Glutamatergic neuron (in vitro differentiated cells): ENCODE data around the gene TBX4. TPM values are rescaled to one million over a fixed set of nuclear protein-coding genes. Genes with fewer than 3 reads are reported as not detected.

ENCODE experiments used
- DNase-seq: peaks from one replicate; pipeline ENCODE4 v3.0.0; 2022
- H3K27ac Mint-ChIP-seq: one replicate; pipeline ENCODE4 v1.8.0; 2020; ENCODE audit warnings: mild to moderate bottlenecking, mixed read lengths, inconsistent platforms; ENCODE audit not compliant: unreplicated experiment
- H3K27me3 Mint-ChIP-seq: one replicate; pipeline ENCODE4 v1.8.0; 2020; ENCODE audit warnings: mild to moderate bottlenecking, moderate library complexity, mixed read lengths, inconsistent platforms; ENCODE audit not compliant: unreplicated experiment
- H3K36me3 Mint-ChIP-seq: one replicate; pipeline ENCODE4 v1.8.0; 2020; ENCODE audit warnings: mild to moderate bottlenecking, mixed read lengths, inconsistent platforms; ENCODE audit not compliant: unreplicated experiment
- H3K4me1 Mint-ChIP-seq: one replicate; pipeline ENCODE4 v1.8.0; 2020; ENCODE audit warnings: mild to moderate bottlenecking, low read depth, mixed read lengths, inconsistent platforms; ENCODE audit not compliant: unreplicated experiment
- H3K4me3 Mint-ChIP-seq: one replicate; pipeline ENCODE4 v1.8.0; 2020; ENCODE audit warnings: mild to moderate bottlenecking, mixed read lengths, inconsistent platforms; ENCODE audit not compliant: unreplicated experiment
- H3K9me3 Mint-ChIP-seq: one replicate; pipeline ENCODE4 v1.8.0; 2020; ENCODE audit warnings: mild to moderate bottlenecking, moderate library complexity, mixed read lengths, inconsistent platforms; ENCODE audit not compliant: unreplicated experiment
- CTCF ChIP-seq: fragments of 200-600 bp; sonication (generic); IDR thresholded peaks from one replicate; pipeline ENCODE4 v1.5.0; 2021; ENCODE audit not compliant: partially characterized antibody, unreplicated experiment
- total RNA-seq: library from RNA; stranded (reverse); fragmentation: NEBNext Ultra II Directional; extraction: Animal tissue kit (Norgen Biotek cat#: 25700); gene quantifications from one replicate; pipeline ENCODE4 v1.2.1, GENCODE V29; 2021; ENCODE audit not compliant: unreplicated experiment

Gene TBX4
- total RNA-seq, 1 donor from 2014 or later, result not detected

- no peak for DNase-seq
- Mint-ChIP-seq H3K4me3 (no peak overlapping the region), H3K27me3 (peaks cover 4% of the 10 kb centered on the region), H3K36me3 (no peaks in the 10 kb centered on the region), H3K9me3 (peaks cover 3% of the 10 kb centered on the region), H3K27ac (no peak overlapping the region), H3K4me1 (peaks cover 10% of the 10 kb centered on the region)
- no peak for TF ChIP-seq CTCF
Measured at GRCh38 chr17:61468263-61468907, 16.2 kb downstream of the TBX4 start.

GRCh38 chr17:61469474-61469873 lies 17.3 kb downstream of the TBX4 start:
- no peaks in the 10 kb centered on the region for H3K36me3 Mint-ChIP-seq

GRCh38 chr17:61469949-61470348 lies 17.7 kb downstream of the TBX4 start:
- H3K27me3 Mint-ChIP-seq, result peaks cover 2% of the 10 kb centered on the region
- no peak overlapping the region for H3K4me3 Mint-ChIP-seq
- H3K9me3 Mint-ChIP-seq, result peaks cover 3% of the 10 kb centered on the region
- peaks cover 10% of the 10 kb centered on the region for H3K4me1 Mint-ChIP-seq
- no peak for DNase-seq
- H3K36me3 Mint-ChIP-seq, result no peaks in the 10 kb centered on the region
- no peak for TF ChIP-seq CTCF
- H3K27ac Mint-ChIP-seq, result no peak overlapping the region

More at GRCh38 chr17:61469474-61469873, 17.3 kb downstream of the TBX4 start:
- no peak for TF ChIP-seq CTCF
- Mint-ChIP-seq H3K27me3 (peaks cover 3% of the 10 kb centered on the region), H3K27ac (no peak overlapping the region), H3K4me3 (no peak overlapping the region), H3K9me3 (peaks cover 3% of the 10 kb centered on the region), H3K4me1 (peaks cover 10% of the 10 kb centered on the region)
- DNase-seq, result no peak

- no peak for DNase-seq
- Mint-ChIP-seq H3K27ac (no peak overlapping the region), H3K4me1 (peaks cover 10% of the 10 kb centered on the region), H3K27me3 (peaks cover 2% of the 10 kb centered on the region), H3K36me3 (no peaks in the 10 kb centered on the region), H3K9me3 (peaks cover 6% of the 10 kb centered on the region), H3K4me3 (no peak overlapping the region)
- peak; percentile 13 for TF ChIP-seq CTCF
Measured at GRCh38 chr17:61470530-61471136, 18.4 kb downstream of the TBX4 start.

- DNase-seq, result no peak
- Mint-ChIP-seq H3K36me3 (peaks cover 4% of the 10 kb centered on the region), H3K4me3 (no peak overlapping the region), H3K27me3 (peaks cover 7% of the 10 kb centered on the region), H3K4me1 (no peaks in the 10 kb centered on the region), H3K9me3 (peaks cover 9% of the 10 kb centered on the region), H3K27ac (no peak overlapping the region)
- no peak for TF ChIP-seq CTCF
Measured at GRCh38 chr17:61474235-61474927, 22.2 kb downstream of the TBX4 start.
